Jurkat, Clone E6-1 (cell line): Measurements from ENCODE around the gene ASRGL1.
A peak's percentile ranks its signal among the peaks of the same experiment; 100 is the strongest.

Experiments used
- DNase-seq: peaks from one replicate; pipeline ENCODE4 v3.0.0-alpha.2; 2011; ENCODE audit warnings: low read depth, low spot score
- H3K4me3 ChIP-seq: 2 replicates; pipeline ENCODE4 v1.5.1; 2011; ENCODE audit warnings: mild to moderate bottlenecking, low read length, control low read depth, moderate library complexity

ASRGL1 gene

DNA sequence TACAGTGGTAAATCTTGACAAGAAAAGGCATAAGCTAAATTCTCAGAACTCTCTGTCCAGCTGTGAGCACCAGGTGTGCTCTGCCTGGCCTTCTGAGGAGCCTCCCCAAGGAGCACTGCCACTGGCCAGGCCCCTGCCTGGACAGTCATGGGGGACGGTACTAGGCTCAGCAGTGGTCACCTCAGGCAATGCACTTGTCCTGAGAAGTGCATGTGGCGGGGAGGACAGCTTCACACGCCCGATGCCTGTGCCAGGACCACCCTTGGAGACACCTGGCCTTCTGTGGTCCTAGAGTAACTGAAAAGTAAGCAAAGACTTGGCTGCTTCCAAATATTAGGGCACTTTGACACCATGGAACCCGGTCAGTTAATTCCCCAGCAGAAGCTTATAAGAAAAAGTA is 53.0 kb downstream of the ASRGL1 start:
- no peak overlapping the region for H3K4me3 ChIP-seq
- no peak for DNase-seq

DNA sequence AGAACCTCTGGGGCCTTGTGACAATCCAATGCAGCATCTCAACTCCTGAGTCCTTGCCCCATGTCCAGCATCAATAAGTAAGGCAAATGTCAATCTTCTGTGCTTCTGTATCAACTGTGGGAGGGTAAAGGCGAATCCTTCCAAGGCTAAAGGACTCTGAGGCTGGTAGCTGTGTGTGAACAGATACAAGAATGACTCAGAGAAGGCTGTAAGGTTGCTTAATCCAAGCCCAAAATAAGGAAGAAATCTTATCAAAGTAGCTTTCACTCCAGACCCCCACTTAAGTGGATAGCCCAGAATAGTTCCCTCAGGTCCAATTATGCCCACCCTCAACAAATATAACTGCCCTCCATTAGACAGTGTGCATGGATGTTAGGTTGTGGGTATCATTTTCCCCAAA is 53.5 kb downstream of the ASRGL1 start:
- DNase-seq, result no peak
- H3K4me3 ChIP-seq, result no peak overlapping the region

DNA sequence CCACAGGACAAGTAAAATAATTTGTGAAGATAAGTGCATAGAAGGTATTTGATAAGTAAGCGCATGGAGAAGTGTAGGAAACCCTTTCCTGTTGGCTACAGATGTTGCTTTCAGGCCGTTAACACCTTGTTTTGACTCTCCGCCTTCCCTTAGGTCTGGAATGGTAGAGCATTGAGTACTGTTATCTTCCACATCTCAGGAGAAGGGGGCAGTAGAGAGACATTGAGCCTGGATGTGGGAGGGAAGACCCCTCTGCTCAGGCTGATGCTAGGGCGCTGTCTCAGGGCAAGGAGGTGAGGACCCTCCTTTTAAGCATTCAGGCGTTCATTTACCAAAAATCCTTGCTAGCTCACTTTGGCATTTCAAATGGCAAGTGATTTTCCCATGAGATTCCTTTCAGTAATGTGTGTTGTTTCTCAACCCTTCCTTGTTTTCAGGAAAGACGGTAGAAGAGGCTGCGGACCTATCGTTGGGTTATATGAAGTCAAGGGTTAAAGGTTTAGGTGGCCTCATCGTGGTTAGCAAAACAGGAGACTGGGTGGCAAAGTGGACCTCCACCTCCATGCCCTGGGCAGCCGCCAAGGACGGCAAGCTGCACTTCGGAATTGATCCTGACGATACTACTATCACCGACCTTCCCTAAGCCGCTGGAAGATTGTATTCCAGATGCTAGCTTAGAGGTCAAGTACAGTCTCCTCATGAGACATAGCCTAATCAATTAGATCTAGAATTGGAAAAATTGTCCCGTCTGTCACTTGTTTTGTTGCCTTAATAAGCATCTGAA is 54.6 kb downstream of the ASRGL1 start:
- no peak overlapping the region for H3K4me3 ChIP-seq
- no peak for DNase-seq

DNA sequence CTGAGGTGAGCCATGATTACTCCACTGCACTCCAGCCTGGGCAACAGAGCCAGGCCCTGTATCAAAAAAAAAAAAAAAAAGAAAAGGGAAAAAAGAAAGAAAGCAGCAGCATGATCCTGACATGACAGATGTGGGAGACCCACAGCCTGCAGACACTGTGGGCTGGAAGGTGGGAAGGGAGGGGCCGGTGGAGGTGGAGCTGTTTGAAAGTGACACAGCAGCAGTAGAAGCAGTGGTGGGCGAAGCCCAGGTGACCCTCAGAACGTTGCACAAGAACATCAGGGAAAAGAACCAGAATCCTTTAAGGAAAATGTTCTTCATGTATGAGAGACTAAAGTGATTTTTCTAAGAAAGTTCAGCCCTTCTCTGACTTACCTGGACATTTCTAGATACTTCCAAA is 55.3 kb downstream of the ASRGL1 start:
- no peak overlapping the region for H3K4me3 ChIP-seq
- DNase-seq, result no peak

- H3K4me3 ChIP-seq, result no peak overlapping the region
- DNase-seq, result peak; percentile 28
Measured at GRCh38 chr11:62393061-62393611, 55.9 kb downstream of the ASRGL1 start.

DNA sequence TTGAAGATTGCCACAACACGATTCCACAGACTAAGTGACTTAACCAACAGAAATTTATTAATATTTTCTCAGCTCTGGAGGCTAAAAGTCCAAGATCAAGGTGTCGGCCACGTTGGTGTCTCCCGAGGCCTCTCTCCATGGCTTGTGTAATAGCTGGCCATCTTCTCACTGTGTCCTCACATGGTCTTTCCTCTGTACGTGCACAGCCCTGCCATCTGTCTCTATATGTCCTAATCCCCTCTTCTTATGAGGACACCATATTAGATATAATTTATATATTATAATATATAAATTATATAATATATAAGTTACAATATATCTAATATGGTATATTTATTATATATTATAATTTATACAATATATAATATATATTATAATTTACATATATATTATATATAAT is 56.5 kb downstream of the ASRGL1 start:
- no peak overlapping the region for H3K4me3 ChIP-seq
- DNase-seq, result no peak

DNA sequence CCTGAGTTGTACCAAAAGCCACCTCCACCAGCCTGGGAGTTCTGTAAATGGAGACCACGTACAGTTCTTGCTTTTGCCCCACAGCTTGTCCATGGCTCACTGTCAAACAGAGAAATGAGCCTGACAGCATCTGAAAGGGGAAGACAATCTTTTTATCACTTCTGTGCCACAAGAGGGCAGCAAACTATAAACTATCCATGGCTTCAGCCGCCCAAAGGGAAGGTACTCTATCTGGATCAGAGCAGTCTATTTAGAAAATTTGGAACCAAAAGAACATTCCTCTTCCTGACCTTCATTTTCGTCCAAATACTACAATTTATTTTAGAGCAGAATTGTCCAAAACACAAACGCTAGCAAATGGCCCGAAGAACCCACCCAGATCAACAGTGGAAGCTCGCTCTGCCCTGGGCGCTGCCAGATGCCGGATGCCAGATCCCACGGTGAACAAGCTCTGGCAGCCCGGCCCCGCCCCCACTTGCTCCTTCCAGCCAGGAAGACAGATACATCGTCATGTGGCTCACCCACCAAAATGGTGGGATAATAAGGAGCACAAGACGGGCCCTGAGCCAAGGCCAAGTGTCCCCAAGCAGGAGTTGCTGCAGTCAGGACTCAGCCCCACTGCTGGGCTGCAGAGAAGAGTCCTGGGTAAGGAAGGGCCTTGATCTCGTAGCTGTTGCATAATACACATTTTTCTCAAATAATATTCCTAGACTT is 57.7 kb downstream of the ASRGL1 start:
- no peak overlapping the region for H3K4me3 ChIP-seq

DNA sequence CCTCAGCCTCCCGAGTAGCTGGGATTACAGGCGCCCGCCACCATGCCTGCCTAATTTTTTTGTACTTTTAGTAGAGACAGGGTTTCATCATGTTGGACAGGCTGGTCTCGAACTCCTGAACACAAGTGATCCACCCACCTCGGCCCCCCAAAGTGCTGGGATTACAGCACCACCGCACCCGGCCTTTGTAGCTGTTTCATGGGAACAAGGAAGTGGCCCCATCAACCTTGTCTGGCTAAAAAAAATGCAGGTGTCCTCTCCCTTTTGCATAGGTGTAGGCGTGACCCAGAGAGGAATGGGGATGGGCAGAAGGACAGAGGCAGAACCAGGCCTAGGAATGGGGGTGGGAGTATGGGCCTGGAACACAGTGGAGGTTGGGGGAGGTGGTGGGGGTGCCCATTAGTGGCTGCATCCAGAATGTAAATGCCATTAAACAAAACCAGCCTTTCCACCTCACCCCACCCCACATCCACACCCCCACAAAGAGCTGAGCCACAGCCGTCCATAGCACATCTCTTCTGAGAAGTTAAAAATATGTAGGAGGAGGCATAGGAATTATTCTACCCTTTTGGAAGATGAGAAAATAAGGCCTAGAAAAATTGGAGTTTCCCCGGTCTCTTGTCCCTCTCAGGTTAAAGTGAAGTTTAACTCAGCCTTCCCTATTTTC is 58.8 kb downstream of the ASRGL1 start:
- H3K4me3 ChIP-seq, result no peak overlapping the region
- DNase-seq, result no peak

More for the DNA sequence above, 57.7 kb downstream of the ASRGL1 start:
- DNase-seq, result peak; percentile 63

GRCh38 chr11:62398011-62398994 is 61.1 kb downstream of the ASRGL1 start:
- DNase-seq, result peak; percentile 34
- H3K4me3 ChIP-seq, result no peak overlapping the region

DNA sequence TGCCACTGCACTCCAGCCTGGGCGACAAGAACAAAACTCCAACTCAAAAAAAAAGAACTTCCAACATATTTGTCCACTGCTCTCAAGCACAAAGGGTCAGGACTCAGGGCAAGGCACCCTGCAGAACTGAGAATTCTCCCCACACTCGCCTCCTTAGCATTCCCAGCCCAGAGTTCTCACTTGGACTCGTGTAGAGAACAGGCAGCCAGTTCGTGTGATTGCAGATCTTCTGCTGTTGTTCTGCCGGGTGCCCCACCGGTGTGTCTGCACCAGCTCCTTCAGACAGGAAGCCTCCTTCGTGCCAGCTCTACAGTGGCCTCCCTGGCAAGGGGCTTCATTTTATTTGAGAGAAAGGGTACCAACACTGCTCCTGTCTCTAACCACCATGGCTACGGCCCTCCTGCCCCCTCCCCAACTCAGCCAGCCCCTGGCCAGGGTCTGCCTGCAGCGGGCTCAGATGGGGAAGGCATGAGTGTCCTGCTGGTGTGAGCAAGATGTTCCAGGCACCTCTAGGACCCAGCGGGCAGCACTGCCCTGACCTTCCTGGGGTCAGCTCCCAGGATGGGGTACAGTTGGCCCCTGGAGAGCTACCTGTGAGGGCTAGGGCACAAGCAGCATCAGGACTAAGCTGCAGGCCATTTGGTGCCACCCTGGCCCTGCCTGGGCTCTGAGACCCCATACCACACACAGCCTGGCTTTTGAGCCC is 62.1 kb downstream of the ASRGL1 start:
- no peak for DNase-seq
- H3K4me3 ChIP-seq, result no peak overlapping the region

GRCh38 chr11:62399878-62400266 is 62.6 kb downstream of the ASRGL1 start:
- no peak overlapping the region for H3K4me3 ChIP-seq
- DNase-seq, result no peak

GRCh38 chr11:62400281-62400680 is 63.0 kb downstream of the ASRGL1 start:
- no peak overlapping the region for H3K4me3 ChIP-seq
- no peak for DNase-seq

DNA sequence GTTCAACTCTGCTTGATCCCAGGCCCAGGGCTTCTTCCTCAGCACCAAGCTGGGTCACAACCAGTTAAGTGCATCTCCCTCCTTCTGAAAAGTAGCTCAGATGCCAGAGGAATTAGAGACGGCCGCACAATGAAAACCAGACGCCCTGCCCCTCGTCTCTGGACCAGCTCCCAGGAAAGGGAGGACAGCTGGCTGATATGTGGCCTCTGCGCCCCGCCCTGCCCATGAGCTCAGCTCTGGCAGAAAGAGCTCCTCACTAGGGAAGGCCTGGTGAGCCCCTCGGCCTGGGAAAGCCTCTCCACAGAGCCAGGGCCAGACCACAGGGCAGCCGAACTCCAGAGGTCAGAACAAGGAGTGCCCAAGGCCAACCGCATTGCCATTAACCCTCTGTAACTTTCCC is 63.5 kb downstream of the ASRGL1 start:
- no peak for DNase-seq
- H3K4me3 ChIP-seq, result no peak overlapping the region

GRCh38 chr11:62401356-62401755 is 64.1 kb downstream of the ASRGL1 start:
- no peak for DNase-seq
- H3K4me3 ChIP-seq, result no peak overlapping the region

DNA sequence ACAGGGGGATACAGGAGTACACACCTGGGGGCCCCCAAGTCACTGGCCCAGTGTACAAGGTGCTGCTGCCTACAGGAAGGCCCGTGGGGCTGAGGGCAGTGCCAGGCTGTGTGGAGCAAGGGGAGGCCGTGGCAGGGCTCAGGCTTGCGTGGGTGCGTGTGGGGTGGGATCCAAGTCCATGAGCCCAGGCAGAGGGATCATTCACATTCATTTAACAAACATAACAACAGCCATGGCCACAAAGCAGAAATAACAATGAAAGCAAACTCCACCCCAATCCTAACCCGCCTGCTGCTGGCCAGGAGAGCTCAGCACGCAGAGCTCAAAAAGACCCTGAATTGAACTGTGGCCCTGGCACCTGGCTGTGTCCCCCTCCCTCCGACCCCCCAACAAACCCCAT is 64.6 kb downstream of the ASRGL1 start:
- no peak overlapping the region; the same call in 1 of the 2 replicates for H3K4me3 ChIP-seq
- DNase-seq, result no peak

DNA sequence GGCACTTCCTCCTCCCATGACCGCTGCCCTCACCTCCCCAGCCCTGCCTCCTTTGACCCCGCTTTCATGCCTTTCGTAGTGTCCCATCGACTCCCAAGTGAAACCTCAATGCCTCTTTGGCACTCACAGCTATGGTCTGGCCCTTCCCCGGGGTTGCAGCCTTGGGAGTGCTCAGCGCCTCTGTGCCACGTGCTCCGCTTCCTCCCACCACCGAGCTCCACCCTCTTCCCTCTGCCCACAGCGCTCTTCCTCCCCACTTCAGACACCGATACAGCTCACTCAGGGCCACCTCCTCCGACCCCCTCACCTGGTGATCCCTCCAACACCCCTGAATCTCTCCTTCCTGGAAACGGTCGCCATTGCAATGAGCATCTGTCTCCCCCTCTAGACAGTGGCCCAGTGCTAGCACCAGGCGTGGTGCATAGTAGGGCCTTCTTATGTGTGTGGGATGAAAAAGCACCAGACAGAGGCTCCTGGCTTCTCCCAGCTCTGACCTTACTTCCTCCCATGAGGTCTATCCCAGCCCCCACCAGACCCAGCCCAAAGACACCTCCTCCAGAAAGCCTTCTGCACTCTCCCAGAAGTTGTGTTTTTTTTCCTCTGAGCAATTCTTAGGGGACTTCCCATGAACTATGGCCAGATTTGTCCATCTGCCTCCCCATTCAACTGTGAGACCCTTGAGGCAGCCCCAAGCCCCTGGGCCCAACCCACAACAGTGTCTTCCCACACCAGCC is 65.1 kb downstream of the ASRGL1 start:
- peak; percentile 41 for DNase-seq

DNA sequence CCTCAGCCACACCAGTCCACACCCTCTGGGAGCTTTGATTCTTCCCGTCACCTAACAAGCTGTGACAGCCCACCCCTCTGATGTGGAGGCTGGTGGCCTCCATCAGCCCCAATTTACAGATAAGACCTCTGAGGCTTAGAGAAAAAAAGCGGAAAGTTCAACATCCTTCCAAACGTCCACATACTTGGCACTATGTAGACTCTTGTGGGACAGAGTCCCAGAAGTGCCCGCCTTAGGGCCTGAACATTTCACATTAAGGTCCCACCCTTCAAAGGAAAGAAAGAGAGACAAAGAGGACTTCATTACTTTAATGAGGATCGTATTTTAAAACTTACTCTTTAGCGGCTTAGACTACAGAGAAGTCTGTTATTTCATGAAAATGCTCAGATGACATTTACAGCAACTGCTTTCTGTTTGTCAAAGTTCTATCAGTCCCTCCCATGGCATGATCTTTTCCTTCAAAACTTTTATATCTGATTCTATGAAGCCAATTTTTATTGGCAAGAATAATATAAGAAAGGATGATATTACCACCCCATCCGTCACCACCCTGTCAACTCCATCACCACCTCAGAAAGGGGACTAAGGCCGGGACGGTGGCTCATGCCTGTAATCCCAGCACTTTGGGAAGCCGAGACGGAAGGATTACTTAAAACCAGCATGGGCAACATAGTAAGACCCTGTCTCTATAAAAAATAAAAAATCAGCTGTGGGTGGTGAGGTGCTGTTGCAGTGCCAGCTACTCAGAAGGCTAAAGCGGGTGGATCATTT is 65.9 kb downstream of the ASRGL1 start:
- H3K4me3 ChIP-seq, result no peak overlapping the region
- DNase-seq, result no peak

More for the DNA sequence above, 65.1 kb downstream of the ASRGL1 start:
- no peak overlapping the region for H3K4me3 ChIP-seq
